ENCODE data around the gene PDZD7.

DNA sequence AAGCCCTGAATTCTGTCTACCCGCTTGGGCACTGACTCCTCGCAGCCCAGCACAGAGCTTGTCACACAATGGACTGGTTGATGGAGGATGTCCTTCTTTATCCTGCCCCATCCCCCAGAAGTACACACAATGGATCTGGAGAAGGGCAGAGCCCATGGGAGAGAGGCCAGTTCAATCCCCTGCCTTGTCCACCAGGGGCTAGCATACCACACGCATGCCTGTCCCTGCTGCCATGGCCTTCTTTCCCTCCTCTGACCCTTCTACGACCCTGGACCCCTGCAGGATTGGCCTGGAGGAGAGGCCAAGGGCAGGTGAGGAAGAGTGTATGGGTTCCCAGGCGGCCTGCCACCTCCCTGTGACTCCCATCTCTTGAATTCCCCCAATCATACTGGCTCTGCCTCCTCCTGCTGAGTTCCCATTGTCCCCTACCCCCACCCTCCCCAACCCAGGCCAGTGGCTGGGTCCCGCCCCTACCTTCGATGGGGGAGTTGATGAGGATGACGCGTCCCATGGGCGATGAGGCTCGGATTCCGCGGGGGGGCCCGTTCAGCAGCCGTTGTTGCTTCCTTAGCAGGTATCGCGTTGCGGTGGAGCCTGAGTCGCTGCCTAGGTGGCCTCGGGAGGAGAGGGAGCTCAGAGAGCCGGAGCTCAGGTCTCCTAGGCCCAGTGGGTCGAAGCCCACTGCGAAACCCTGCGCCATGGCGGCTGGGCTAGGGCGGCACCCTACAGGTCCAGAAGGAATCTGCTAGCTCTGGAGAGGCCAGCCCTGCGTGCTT is 1.2 kb downstream of the PDZD7 start:
- TF ChIP-seq, protein P1, sequence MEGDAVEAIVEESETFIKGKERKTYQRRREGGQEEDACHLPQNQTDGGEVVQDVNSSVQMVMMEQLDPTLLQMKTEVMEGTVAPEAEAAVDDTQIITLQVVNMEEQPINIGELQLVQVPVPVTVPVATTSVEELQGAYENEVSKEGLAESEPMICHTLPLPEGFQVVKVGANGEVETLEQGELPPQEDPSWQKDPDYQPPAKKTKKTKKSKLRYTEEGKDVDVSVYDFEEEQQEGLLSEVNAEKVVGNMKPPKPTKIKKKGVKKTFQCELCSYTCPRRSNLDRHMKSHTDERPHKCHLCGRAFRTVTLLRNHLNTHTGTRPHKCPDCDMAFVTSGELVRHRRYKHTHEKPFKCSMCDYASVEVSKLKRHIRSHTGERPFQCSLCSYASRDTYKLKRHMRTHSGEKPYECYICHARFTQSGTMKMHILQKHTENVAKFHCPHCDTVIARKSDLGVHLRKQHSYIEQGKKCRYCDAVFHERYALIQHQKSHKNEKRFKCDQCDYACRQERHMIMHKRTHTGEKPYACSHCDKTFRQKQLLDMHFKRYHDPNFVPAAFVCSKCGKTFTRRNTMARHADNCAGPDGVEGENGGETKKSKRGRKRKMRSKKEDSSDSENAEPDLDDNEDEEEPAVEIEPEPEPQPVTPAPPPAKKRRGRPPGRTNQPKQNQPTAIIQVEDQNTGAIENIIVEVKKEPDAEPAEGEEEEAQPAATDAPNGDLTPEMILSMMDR (IDR thresholded peaks at IDR 0.05): no peak
- TF ChIP-seq POLR2A (IDR thresholded peaks at IDR 0.05): no peak
